ENCODE results near the gene RPS6KB2. TPM values are rescaled to one million over a fixed set of nuclear protein-coding genes. Genes with fewer than 3 reads are reported as not detected.
"Not testable (repeated sequence)": the region's sequence is repeated elsewhere in the genome, so short reads cannot be mapped to it uniquely, and the experiment has no call there.

RPS6KB2 gene
- total RNA-seq, 1 experiment from 2014 or later: 46.6 TPM

GRCh38 chr11:67472882-67473281 is 44.6 kb downstream of the RPS6KB2 start:
- DNase-seq (ENCODE audit: low read depth): no peak
- in situ Hi-C loops (cut with HindIII; ENCODE audit: low pct_unique_long_range_greater_than_20kb, low sequenced_read_pairs): no loop called here

GRCh38 chr11:67476692-67477091 is 48.4 kb downstream of the RPS6KB2 start:
- DNase-seq (ENCODE audit: low read depth); in situ Hi-C loops (cut with HindIII; ENCODE audit: low pct_unique_long_range_greater_than_20kb, low sequenced_read_pairs): not testable (repeated sequence)

- in situ Hi-C loops (cut with HindIII; ENCODE audit: low pct_unique_long_range_greater_than_20kb, low sequenced_read_pairs); DNase-seq (ENCODE audit: low read depth): not testable (repeated sequence)
Measured at GRCh38 chr11:67477344-67478050, 49.2 kb downstream of the RPS6KB2 start.

GRCh38 chr11:67482275-67482826 is 54.1 kb downstream of the RPS6KB2 start:
- no peak for DNase-seq (ENCODE audit: low read depth)
- in situ Hi-C loops (cut with HindIII; ENCODE audit: low pct_unique_long_range_greater_than_20kb, low sequenced_read_pairs): no loop called here

- DNase-seq (ENCODE audit: low read depth): peak; percentile 94
- in situ Hi-C loops (cut with HindIII; ENCODE audit: low pct_unique_long_range_greater_than_20kb, low sequenced_read_pairs): no loop called here
Measured at GRCh38 chr11:67482827-67483798, 54.8 kb downstream of the RPS6KB2 start, which contains the start of gene AIP. Gene AIP, plus strand, starts transcription at chr11:67483026. Its CDS starts 133 bp downstream, at chr11:67483159.

- in situ Hi-C loops (cut with HindIII; ENCODE audit: low pct_unique_long_range_greater_than_20kb, low sequenced_read_pairs): no loop called here
- no peak for DNase-seq (ENCODE audit: low read depth)
Measured at GRCh38 chr11:67483831-67484665, 55.8 kb downstream of the RPS6KB2 start.

- in situ Hi-C loops (cut with HindIII; ENCODE audit: low pct_unique_long_range_greater_than_20kb, low sequenced_read_pairs): no loop called here
- no peak for DNase-seq (ENCODE audit: low read depth)
Measured at GRCh38 chr11:67484847-67485311, 56.6 kb downstream of the RPS6KB2 start.

Other genes starting within 250 kb of the RPS6KB2 start
- gene GRK2, start 162.0 kb upstream of the RPS6KB2 start, total RNA-seq (2014; rRNA removed; shearing (Covaris generic); ENCODE audit: low replicate concordance): 31.7 and 37.1 TPM in 2 replicates
- 11.7 and 22.5 TPM in 2 replicates for gene ANKRD13D, start 139.2 kb upstream of the RPS6KB2 start, total RNA-seq (2014; rRNA removed; shearing (Covaris generic); ENCODE audit: low replicate concordance)
- 16.3 and 50.6 TPM in 2 replicates for gene SSH3, start 125.0 kb upstream of the RPS6KB2 start, total RNA-seq (2014; rRNA removed; shearing (Covaris generic); ENCODE audit: low replicate concordance)
- gene POLD4, start 74.9 kb upstream of the RPS6KB2 start, total RNA-seq (2014; rRNA removed; shearing (Covaris generic); ENCODE audit: low replicate concordance): 26.7 and 38.5 TPM in 2 replicates
- 6.5 and 13.4 TPM in 2 replicates for gene CLCF1, start 54.9 kb upstream of the RPS6KB2 start, total RNA-seq (2014; rRNA removed; shearing (Covaris generic); ENCODE audit: low replicate concordance)
- 24.4 and 26.6 TPM in 2 replicates for gene RAD9A, start 36.5 kb upstream of the RPS6KB2 start, total RNA-seq (2014; rRNA removed; shearing (Covaris generic); ENCODE audit: low replicate concordance)
- gene PPP1CA, start 26.6 kb upstream of the RPS6KB2 start, total RNA-seq (2014; rRNA removed; shearing (Covaris generic); ENCODE audit: low replicate concordance): 251 and 260 TPM in 2 replicates
- 1.6 TPM in 1 of 2 replicates, not detected in the other for gene TBC1D10C, start 24.4 kb upstream of the RPS6KB2 start, total RNA-seq (2014; rRNA removed; shearing (Covaris generic); ENCODE audit: low replicate concordance)
- 0.03 TPM in 1 of 2 replicates, not detected in the other for gene CARNS1, start 12.8 kb upstream of the RPS6KB2 start, total RNA-seq (2014; rRNA removed; shearing (Covaris generic); ENCODE audit: low replicate concordance)
- gene PTPRCAP, start 9.2 kb downstream of the RPS6KB2 start, total RNA-seq (2014; rRNA removed; shearing (Covaris generic); ENCODE audit: low replicate concordance): not detected in 2 replicates
- gene CORO1B, start 15.0 kb downstream of the RPS6KB2 start, total RNA-seq (2014; rRNA removed; shearing (Covaris generic); ENCODE audit: low replicate concordance): 128 and 140 TPM in 2 replicates
- not detected in 2 replicates for gene GPR152, start 24.2 kb downstream of the RPS6KB2 start, total RNA-seq (2014; rRNA removed; shearing (Covaris generic); ENCODE audit: low replicate concordance)
- gene CABP4, start 26.9 kb downstream of the RPS6KB2 start, total RNA-seq (2014; rRNA removed; shearing (Covaris generic); ENCODE audit: low replicate concordance): 1.6 and 10.8 TPM in 2 replicates
- gene TMEM134, start 40.8 kb downstream of the RPS6KB2 start, total RNA-seq (2014; rRNA removed; shearing (Covaris generic); ENCODE audit: low replicate concordance): 99.8 and 100 TPM in 2 replicates
- 91.4 and 117 TPM in 2 replicates for gene AIP, start 54.5 kb downstream of the RPS6KB2 start, total RNA-seq (2014; rRNA removed; shearing (Covaris generic); ENCODE audit: low replicate concordance)
- gene PITPNM1, start 76.9 kb downstream of the RPS6KB2 start, total RNA-seq (2014; rRNA removed; shearing (Covaris generic); ENCODE audit: low replicate concordance): 43.8 and 48.4 TPM in 2 replicates
- gene CDK2AP2, start 79.7 kb downstream of the RPS6KB2 start, total RNA-seq (2014; rRNA removed; shearing (Covaris generic); ENCODE audit: low replicate concordance): 43.6 and 56.9 TPM in 2 replicates
- not detected in 2 replicates for gene CABP2, start 95.0 kb downstream of the RPS6KB2 start, total RNA-seq (2014; rRNA removed; shearing (Covaris generic); ENCODE audit: low replicate concordance)
- gene GSTP1, start 155.3 kb downstream of the RPS6KB2 start, total RNA-seq (2014; rRNA removed; shearing (Covaris generic); ENCODE audit: low replicate concordance): not detected in 2 replicates
- gene NDUFV1, start 178.4 kb downstream of the RPS6KB2 start, total RNA-seq (2014; rRNA removed; shearing (Covaris generic); ENCODE audit: low replicate concordance): 237 and 239 TPM in 2 replicates
- 51.3 and 52.9 TPM in 2 replicates for gene NUDT8, start 201.4 kb downstream of the RPS6KB2 start, total RNA-seq (2014; rRNA removed; shearing (Covaris generic); ENCODE audit: low replicate concordance)
- gene TBX10, start 211.3 kb downstream of the RPS6KB2 start, total RNA-seq (2014; rRNA removed; shearing (Covaris generic); ENCODE audit: low replicate concordance): not detected in 2 replicates
- 6.0 TPM in 1 of 2 replicates, not detected in the other for gene ACY3, start 222.2 kb downstream of the RPS6KB2 start, total RNA-seq (2014; rRNA removed; shearing (Covaris generic); ENCODE audit: low replicate concordance)
- not detected in 2 replicates for gene ALDH3B2, start 246.1 kb downstream of the RPS6KB2 start, total RNA-seq (2014; rRNA removed; shearing (Covaris generic); ENCODE audit: low replicate concordance)

All from Caki2 (cell line).